IPS-20b (cell line): Measurements from ENCODE around the gene TDP1.
"Not testable (repeated sequence)": the region's sequence is repeated elsewhere in the genome, so short reads cannot be mapped to it uniquely, and the experiment has no call there.

ENCODE experiments used
- H3K27ac ChIP-seq: one replicate; pipeline ENCODE4 v1.5.1; 2013; ENCODE audit warnings: low read length
- H3K27me3 ChIP-seq: 2 replicates; pipeline ENCODE4 v1.6.1; 2013; ENCODE audit warnings: mild to moderate bottlenecking, low read length, inconsistent platforms; ENCODE audit not compliant: insufficient read depth
- H3K36me3 ChIP-seq: 2 replicates; pipeline ENCODE4 v1.6.1; 2013; ENCODE audit warnings: low read depth, mild to moderate bottlenecking, inconsistent platforms, low read length, moderate library complexity; ENCODE audit not compliant: insufficient read depth
- H3K4me1 ChIP-seq: 2 replicates; pipeline ENCODE4 v1.6.1; 2013; ENCODE audit warnings: mild to moderate bottlenecking, control low read depth, inconsistent platforms, low read length, moderate library complexity; ENCODE audit not compliant: insufficient read depth
- H3K4me3 ChIP-seq: 2 replicates; pipeline ENCODE4 v1.5.1; 2013; ENCODE audit warnings: mild to moderate bottlenecking, low read length, inconsistent platforms
- H3K9ac ChIP-seq: 2 replicates; pipeline ENCODE4 v1.6.1; 2013; ENCODE audit warnings: low read depth, mild to moderate bottlenecking, inconsistent platforms, low read length, moderate library complexity
- H3K9me3 ChIP-seq: 2 replicates; pipeline ENCODE4 v1.6.1; 2013; ENCODE audit warnings: mild to moderate bottlenecking, low read depth, low read length, inconsistent platforms; ENCODE audit not compliant: insufficient read depth

TDP1 gene

GRCh38 chr14:89992273-89992672 is 36.5 kb downstream of the TDP1 start:
- H3K4me3 ChIP-seq: no peak overlapping the region
- no peak overlapping the region for H3K9ac ChIP-seq
- H3K27ac ChIP-seq: no peak overlapping the region
- no peaks in the 10 kb centered on the region for H3K27me3 ChIP-seq
- H3K4me1 ChIP-seq: peaks cover 4% of the 10 kb centered on the region
- H3K9me3 ChIP-seq: no peaks in the 10 kb centered on the region
- H3K36me3 ChIP-seq: peaks cover 85% of the 10 kb centered on the region

GRCh38 chr14:89996963-89997362 is 41.2 kb downstream of the TDP1 start:
- Histone ChIP-seq H3K36me3 (peaks cover 87% of the 10 kb centered on the region), H3K27ac (no peak overlapping the region), H3K4me1 (no peaks in the 10 kb centered on the region), H3K27me3 (no peaks in the 10 kb centered on the region), H3K4me3 (no peak overlapping the region), H3K9me3 (no peaks in the 10 kb centered on the region), H3K9ac (no peak overlapping the region)

- no peak overlapping the region for H3K27ac ChIP-seq
- no peak overlapping the region for H3K9ac ChIP-seq
- H3K27me3 ChIP-seq: no peaks in the 10 kb centered on the region
- H3K4me3 ChIP-seq: no peak overlapping the region
- no peaks in the 10 kb centered on the region for H3K4me1 ChIP-seq
- H3K9me3 ChIP-seq: no peaks in the 10 kb centered on the region
- H3K36me3 ChIP-seq: peaks cover 65% of the 10 kb centered on the region
These were observed 45.2 kb downstream of the TDP1 start for GRCh38 chr14:90000935-90001334.

- no peak overlapping the region for H3K4me3 ChIP-seq
- H3K9me3 ChIP-seq: no peaks in the 10 kb centered on the region
- no peaks in the 10 kb centered on the region for H3K27me3 ChIP-seq
- H3K27ac ChIP-seq: no peak overlapping the region
- no peaks in the 10 kb centered on the region for H3K4me1 ChIP-seq
- no peak overlapping the region for H3K9ac ChIP-seq
- peaks cover 51% of the 10 kb centered on the region for H3K36me3 ChIP-seq
These were observed 48.0 kb downstream of the TDP1 start for GRCh38 chr14:90003526-90004307.

DNA sequence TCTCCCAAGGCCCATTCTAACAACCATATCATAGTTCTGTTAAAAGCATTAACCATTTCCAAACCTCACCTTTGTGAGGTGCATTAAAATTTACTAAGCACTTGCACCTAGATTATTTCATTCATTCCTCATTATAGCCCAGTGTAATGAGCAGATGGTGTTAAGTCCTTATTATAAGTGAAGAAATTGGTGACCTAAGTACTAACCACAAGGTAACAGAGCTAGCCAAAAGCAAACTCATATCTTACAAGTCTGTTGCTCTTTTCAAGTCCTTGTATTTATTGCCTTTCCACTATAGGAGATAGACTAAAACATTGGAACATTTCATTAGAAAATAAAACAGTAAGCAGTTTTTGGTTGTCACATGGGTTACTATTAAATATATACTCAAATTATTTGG is 49.7 kb downstream of the TDP1 start:
- no peak overlapping the region for H3K9ac ChIP-seq
- no peaks in the 10 kb centered on the region for H3K4me1 ChIP-seq
- H3K27ac ChIP-seq: no peak overlapping the region
- H3K27me3 ChIP-seq: no peaks in the 10 kb centered on the region
- peaks cover 53% of the 10 kb centered on the region for H3K36me3 ChIP-seq
- H3K9me3 ChIP-seq: no peaks in the 10 kb centered on the region; the same call in 1 of the 2 replicates
- no peak overlapping the region for H3K4me3 ChIP-seq

DNA sequence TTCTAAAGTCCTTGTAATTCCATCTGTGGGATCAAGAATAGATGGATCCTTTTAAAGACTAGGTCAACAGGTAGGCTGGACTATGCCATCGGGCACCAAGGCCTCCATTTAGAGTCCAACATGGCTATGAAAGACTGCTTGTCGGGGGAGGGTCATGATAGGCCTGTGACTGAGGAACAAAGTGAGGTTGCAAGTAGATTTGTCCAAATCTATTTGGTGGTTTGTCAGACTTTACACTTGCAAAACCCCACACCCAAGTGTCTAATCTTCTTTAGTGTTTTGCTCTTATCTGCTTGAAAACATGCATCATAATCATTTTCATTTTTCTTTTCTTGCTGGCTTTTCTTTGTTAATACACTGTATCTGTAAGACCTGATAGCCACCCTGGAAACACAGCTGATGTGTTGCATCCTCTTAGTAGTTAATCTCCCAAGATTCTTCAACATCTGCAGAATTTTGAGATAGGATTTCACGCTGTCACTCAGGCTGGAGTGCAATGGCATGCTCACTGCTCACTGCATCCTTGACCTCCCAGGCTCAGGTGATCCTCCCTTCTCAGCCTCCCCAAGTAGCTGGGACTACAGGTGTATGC is 50.3 kb downstream of the TDP1 start:
- Histone ChIP-seq H3K9me3 (peaks cover 5% of the 10 kb centered on the region; the same call in 1 of the 2 replicates), H3K9ac (no peak overlapping the region), H3K27ac (no peak overlapping the region), H3K36me3 (peaks cover 55% of the 10 kb centered on the region), H3K4me1 (no peaks in the 10 kb centered on the region), H3K4me3 (no peak overlapping the region), H3K27me3 (no peaks in the 10 kb centered on the region)

GRCh38 chr14:90017371-90017770 is 61.6 kb downstream of the TDP1 start:
- H3K36me3 ChIP-seq: peaks cover 72% of the 10 kb centered on the region
- H3K27me3 ChIP-seq: no peaks in the 10 kb centered on the region
- no peak overlapping the region for H3K4me3 ChIP-seq
- H3K27ac ChIP-seq: no peak overlapping the region
- H3K4me1 ChIP-seq: no peaks in the 10 kb centered on the region
- no peak overlapping the region for H3K9ac ChIP-seq
- H3K9me3 ChIP-seq: 0 out of 2 replicates have a peak, but pooled peaks cover under 1% of the 10 kb centered on the region

GRCh38 chr14:90019824-90020523 is 64.2 kb downstream of the TDP1 start:
- Histone ChIP-seq H3K4me3 (no peak overlapping the region), H3K36me3 (peaks cover 66% of the 10 kb centered on the region), H3K4me1 (no peaks in the 10 kb centered on the region), H3K27me3 (no peaks in the 10 kb centered on the region), H3K9ac (no peak overlapping the region), H3K27ac (no peak overlapping the region), H3K9me3 (no peaks in the 10 kb centered on the region)

- no peak overlapping the region for H3K4me3 ChIP-seq
- H3K27me3 ChIP-seq: no peaks in the 10 kb centered on the region
- no peak overlapping the region for H3K9ac ChIP-seq
- H3K27ac ChIP-seq: no peak overlapping the region
- no peaks in the 10 kb centered on the region for H3K4me1 ChIP-seq
- H3K9me3 ChIP-seq: no peaks in the 10 kb centered on the region
- H3K36me3 ChIP-seq: peaks cover 71% of the 10 kb centered on the region
These were observed 67.6 kb downstream of the TDP1 start for GRCh38 chr14:90023176-90023896.

GRCh38 chr14:90024910-90025309 is 69.2 kb downstream of the TDP1 start:
- H3K4me1 ChIP-seq: no peaks in the 10 kb centered on the region
- no peaks in the 10 kb centered on the region for H3K27me3 ChIP-seq
- H3K27ac ChIP-seq: no peak overlapping the region
- peaks cover 61% of the 10 kb centered on the region for H3K36me3 ChIP-seq
- no peaks in the 10 kb centered on the region for H3K9me3 ChIP-seq
- no peak overlapping the region for H3K4me3 ChIP-seq
- no peak overlapping the region for H3K9ac ChIP-seq

GRCh38 chr14:90026608-90027007 is 70.9 kb downstream of the TDP1 start:
- not testable (repeated sequence) for H3K9me3 ChIP-seq, H3K4me1 ChIP-seq, H3K4me3 ChIP-seq, H3K27me3 ChIP-seq, H3K9ac ChIP-seq, H3K27ac ChIP-seq
- H3K36me3 ChIP-seq: peaks cover 53% of the 10 kb centered on the region
